Glutamatergic neuron (in vitro differentiated cells): Measurements from ENCODE around the gene CSTPP1. TPM values are rescaled to one million over a fixed set of nuclear protein-coding genes. Genes with fewer than 3 reads are reported as not detected.

Experiments
- DNase-seq: peaks from one replicate; pipeline ENCODE4 v3.0.0; 2022
- H3K27ac Mint-ChIP-seq: one replicate; pipeline ENCODE4 v1.8.0; 2020; ENCODE audit warnings: mild to moderate bottlenecking, mixed read lengths, inconsistent platforms; ENCODE audit not compliant: unreplicated experiment
- H3K27me3 Mint-ChIP-seq: one replicate; pipeline ENCODE4 v1.8.0; 2020; ENCODE audit warnings: mild to moderate bottlenecking, moderate library complexity, mixed read lengths, inconsistent platforms; ENCODE audit not compliant: unreplicated experiment
- H3K36me3 Mint-ChIP-seq: one replicate; pipeline ENCODE4 v1.8.0; 2020; ENCODE audit warnings: mild to moderate bottlenecking, mixed read lengths, inconsistent platforms; ENCODE audit not compliant: unreplicated experiment
- H3K4me1 Mint-ChIP-seq: one replicate; pipeline ENCODE4 v1.8.0; 2020; ENCODE audit warnings: mild to moderate bottlenecking, low read depth, mixed read lengths, inconsistent platforms; ENCODE audit not compliant: unreplicated experiment
- H3K4me3 Mint-ChIP-seq: one replicate; pipeline ENCODE4 v1.8.0; 2020; ENCODE audit warnings: mild to moderate bottlenecking, mixed read lengths, inconsistent platforms; ENCODE audit not compliant: unreplicated experiment
- H3K9me3 Mint-ChIP-seq: one replicate; pipeline ENCODE4 v1.8.0; 2020; ENCODE audit warnings: mild to moderate bottlenecking, moderate library complexity, mixed read lengths, inconsistent platforms; ENCODE audit not compliant: unreplicated experiment
- total RNA-seq: library from RNA; stranded (reverse); fragmentation: NEBNext Ultra II Directional; extraction: Animal tissue kit (Norgen Biotek cat#: 25700); gene quantifications from one replicate; pipeline ENCODE4 v1.2.1, GENCODE V29; 2021; ENCODE audit not compliant: unreplicated experiment
- TF ChIP-seq, protein P1 (sequence below): fragments of 200-600 bp; sonication (generic); IDR thresholded peaks from one replicate; pipeline ENCODE4 v1.5.0; 2021; ENCODE audit not compliant: partially characterized antibody, unreplicated experiment

The CSTPP1 gene
- total RNA-seq, 1 donor from 2014 or later, result 35.5 TPM

- TF ChIP-seq, protein P1, sequence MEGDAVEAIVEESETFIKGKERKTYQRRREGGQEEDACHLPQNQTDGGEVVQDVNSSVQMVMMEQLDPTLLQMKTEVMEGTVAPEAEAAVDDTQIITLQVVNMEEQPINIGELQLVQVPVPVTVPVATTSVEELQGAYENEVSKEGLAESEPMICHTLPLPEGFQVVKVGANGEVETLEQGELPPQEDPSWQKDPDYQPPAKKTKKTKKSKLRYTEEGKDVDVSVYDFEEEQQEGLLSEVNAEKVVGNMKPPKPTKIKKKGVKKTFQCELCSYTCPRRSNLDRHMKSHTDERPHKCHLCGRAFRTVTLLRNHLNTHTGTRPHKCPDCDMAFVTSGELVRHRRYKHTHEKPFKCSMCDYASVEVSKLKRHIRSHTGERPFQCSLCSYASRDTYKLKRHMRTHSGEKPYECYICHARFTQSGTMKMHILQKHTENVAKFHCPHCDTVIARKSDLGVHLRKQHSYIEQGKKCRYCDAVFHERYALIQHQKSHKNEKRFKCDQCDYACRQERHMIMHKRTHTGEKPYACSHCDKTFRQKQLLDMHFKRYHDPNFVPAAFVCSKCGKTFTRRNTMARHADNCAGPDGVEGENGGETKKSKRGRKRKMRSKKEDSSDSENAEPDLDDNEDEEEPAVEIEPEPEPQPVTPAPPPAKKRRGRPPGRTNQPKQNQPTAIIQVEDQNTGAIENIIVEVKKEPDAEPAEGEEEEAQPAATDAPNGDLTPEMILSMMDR, result no peak
- Mint-ChIP-seq H3K27me3 (peaks cover 3% of the 10 kb centered on the region), H3K9me3 (no peaks in the 10 kb centered on the region), H3K4me3 (no peak overlapping the region), H3K4me1 (no peaks in the 10 kb centered on the region), H3K27ac (no peak overlapping the region), H3K36me3 (peaks cover 5% of the 10 kb centered on the region)
- no peak for DNase-seq
Observed at GRCh38 chr11:47051217-47051616, 114.7 kb downstream of the CSTPP1 start.

DNA sequence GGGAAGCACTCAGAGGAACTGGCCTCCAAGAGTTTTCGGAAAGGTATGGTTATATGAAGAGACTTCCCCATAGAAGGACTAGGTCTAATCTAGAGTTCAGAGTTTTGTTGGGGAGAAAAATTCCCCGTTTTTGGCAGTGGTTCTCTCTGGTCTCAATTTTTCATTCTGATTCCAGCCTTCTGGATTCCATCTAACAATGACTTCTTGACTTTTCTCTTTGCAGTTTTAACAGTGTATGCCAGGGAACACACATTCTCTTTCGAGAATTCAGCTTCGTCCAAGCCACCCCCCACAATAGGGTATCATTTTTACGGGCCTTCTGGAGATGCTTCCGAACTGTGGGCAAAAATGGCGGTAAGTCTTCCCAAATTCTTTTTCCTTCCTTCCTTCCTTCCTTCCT lies 115.6 kb downstream of the CSTPP1 start:
- Mint-ChIP-seq H3K27ac (no peak overlapping the region), H3K36me3 (peaks cover 5% of the 10 kb centered on the region), H3K9me3 (no peaks in the 10 kb centered on the region), H3K4me3 (no peak overlapping the region), H3K4me1 (no peaks in the 10 kb centered on the region), H3K27me3 (peaks cover 3% of the 10 kb centered on the region)
- DNase-seq, result no peak
- TF ChIP-seq, protein P1, result no peak

DNA sequence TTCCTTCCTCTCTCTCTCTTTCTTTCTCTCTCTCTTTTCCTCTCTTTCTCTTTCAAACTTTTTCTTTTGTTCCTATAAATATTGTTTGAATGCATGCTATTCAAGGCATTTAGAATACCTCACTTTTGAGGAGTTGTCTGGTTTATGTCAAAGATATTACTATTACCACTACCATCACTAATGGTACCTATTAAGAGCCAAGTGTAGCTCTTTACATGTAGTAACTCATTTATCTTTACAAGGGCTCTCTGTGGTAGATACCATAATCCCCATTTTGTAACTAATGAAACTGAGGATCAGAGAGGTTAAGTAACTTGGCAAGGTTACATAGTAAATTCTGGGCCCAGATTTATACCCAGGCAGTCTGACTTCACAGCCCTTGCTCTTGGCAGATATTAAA lies 116.0 kb downstream of the CSTPP1 start:
- Mint-ChIP-seq H3K4me3 (no peak overlapping the region), H3K9me3 (no peaks in the 10 kb centered on the region), H3K27ac (no peak overlapping the region), H3K27me3 (peaks cover 3% of the 10 kb centered on the region), H3K4me1 (no peaks in the 10 kb centered on the region), H3K36me3 (peaks cover 5% of the 10 kb centered on the region)
- TF ChIP-seq, protein P1, result no peak
- DNase-seq, result no peak

DNA sequence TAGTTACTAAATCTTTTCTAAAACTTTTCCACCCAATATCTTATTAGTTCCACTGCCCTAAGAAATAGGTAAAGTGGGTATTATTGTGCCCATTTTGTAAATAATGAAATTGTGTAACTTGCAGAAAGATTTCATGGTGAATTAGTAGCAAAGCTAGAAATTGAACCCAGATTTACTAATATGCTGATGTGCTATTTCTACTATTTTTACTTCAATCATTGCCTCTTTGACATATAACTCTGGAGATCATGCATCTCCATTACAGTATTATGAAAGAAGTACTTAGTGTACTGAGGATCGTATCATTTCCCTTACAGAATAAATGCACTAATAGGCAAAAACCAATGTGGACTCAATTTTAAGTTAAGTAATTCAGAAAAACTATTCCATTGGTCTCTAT lies 119.0 kb downstream of the CSTPP1 start:
- DNase-seq, result no peak
- Mint-ChIP-seq H3K9me3 (no peaks in the 10 kb centered on the region), H3K27ac (no peak overlapping the region), H3K4me1 (no peaks in the 10 kb centered on the region), H3K36me3 (peaks cover 5% of the 10 kb centered on the region), H3K4me3 (no peak overlapping the region), H3K27me3 (peaks cover 3% of the 10 kb centered on the region)
- TF ChIP-seq, protein P1, result no peak

DNA sequence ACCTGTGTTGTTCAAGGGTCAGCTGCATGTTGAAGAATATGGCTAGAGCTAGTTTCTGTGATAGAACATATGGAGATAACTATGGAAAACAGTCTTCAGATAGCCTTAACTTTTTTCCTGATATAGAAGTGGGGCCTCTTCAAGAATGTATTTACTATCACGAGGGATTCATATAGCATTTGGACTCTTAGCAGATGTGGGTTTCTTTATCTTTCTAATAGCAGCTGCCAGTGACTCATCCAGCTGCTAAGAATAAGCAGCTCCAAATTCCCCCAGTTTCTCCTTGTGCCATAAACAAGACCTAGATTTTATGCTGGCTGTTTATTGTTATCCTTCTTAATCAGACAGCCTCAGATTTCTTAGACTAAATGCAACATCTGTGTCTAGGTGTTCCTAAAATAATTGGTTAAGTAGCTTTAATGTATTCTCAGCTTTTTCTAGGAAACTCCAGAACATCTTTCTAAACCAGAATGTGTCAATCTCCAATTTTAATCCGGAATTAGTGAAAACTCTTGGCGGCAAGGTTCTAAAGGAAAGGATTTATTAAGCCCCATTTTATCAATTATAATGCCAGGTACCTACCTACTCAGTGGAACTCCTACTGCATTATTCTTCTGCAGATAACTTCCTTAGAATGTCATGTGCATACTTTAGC lies 119.8 kb downstream of the CSTPP1 start:
- Mint-ChIP-seq H3K27me3 (peaks cover 3% of the 10 kb centered on the region), H3K4me3 (no peak overlapping the region), H3K4me1 (peaks cover 4% of the 10 kb centered on the region), H3K36me3 (peaks cover 5% of the 10 kb centered on the region), H3K27ac (no peak overlapping the region), H3K9me3 (no peaks in the 10 kb centered on the region)
- no peak for DNase-seq
- TF ChIP-seq, protein P1, result no peak
